H1 (cell line): ENCODE results near the gene GJC2. TPM values are rescaled to one million over a fixed set of nuclear protein-coding genes. Genes with fewer than 3 reads are reported as not detected.
"Not testable (repeated sequence)": the region's sequence is repeated elsewhere in the genome, so short reads cannot be mapped to it uniquely, and the experiment has no call there.

Experiments
- CTCF ChIA-PET: fragments of 300-600 bp; sonication (Branson Sonifier 250); formaldehyde crosslinking; loops from one replicate; lab custom pipeline; 2021; ENCODE audit not compliant: partially characterized antibody; lab: Charles Lee
- POLR2A ChIA-PET: fragments of 300-600 bp; sonication (Branson Sonifier 250); formaldehyde crosslinking; loops from one replicate; lab custom pipeline; 2021; ENCODE audit warnings: inconsistent platforms; ENCODE audit not compliant: partially characterized antibody; lab: Charles Lee
- DNase-seq, 2 experiments: peaks; one replicate each; pipeline versions ENCODE4 v3.0.0 to v3.0.0-alpha.2; 2010 to 2022; ENCODE audit warnings: low spot score in 2 of 2, low read depth in 1 of 2, mixed read lengths in 1 of 2
- FAIRE-seq: peaks from 2 replicates; lab custom pipeline; 2011; peaks lifted over from hg19 to GRCh38; lab: Jason Lieb, UNC
- H2AFZ ChIP-seq: 2 replicates; pipeline ENCODE4 v1.8.1; 2012; ENCODE audit warnings: low read length, inconsistent platforms
- H2AK5ac ChIP-seq: 2 replicates; pipeline ENCODE4 v1.6.1; 2013; ENCODE audit warnings: low read depth, low read length
- H2BK120ac ChIP-seq: replicated peaks from 2 replicates; pipeline ENCODE3; 2013; ENCODE audit warnings: low read depth, low read length, inconsistent platforms
- H2BK12ac ChIP-seq: 2 replicates; pipeline ENCODE4 v1.6.1; 2013; ENCODE audit warnings: low read depth, low read length
- H2BK15ac ChIP-seq: 2 replicates; pipeline ENCODE4 v1.6.1; 2013; ENCODE audit warnings: low read length
- H2BK20ac ChIP-seq: 2 replicates; pipeline ENCODE4 v1.6.1; 2013; ENCODE audit warnings: low read length
- H2BK5ac ChIP-seq: 2 replicates; pipeline ENCODE4 v1.6.1; 2013; ENCODE audit warnings: low read depth, low read length
- H3K14ac ChIP-seq: 2 replicates; pipeline ENCODE4 v1.6.1; 2013; ENCODE audit warnings: inconsistent platforms; ENCODE audit not compliant: insufficient read length
- H3K18ac ChIP-seq: 2 replicates; pipeline ENCODE4 v1.6.1; 2013; ENCODE audit warnings: low read length; ENCODE audit errors: extremely low read depth
- H3K23ac ChIP-seq: 2 replicates; pipeline ENCODE4 v1.6.1; 2013; ENCODE audit warnings: inconsistent platforms; ENCODE audit not compliant: insufficient read length
- H3K23me2 ChIP-seq: 2 replicates; pipeline ENCODE4 v1.6.1; 2013; ENCODE audit warnings: low read depth, low read length
- H3K27ac ChIP-seq: 2 replicates; pipeline ENCODE4 v1.6.1; 2011; ENCODE audit warnings: low read depth, low read length, inconsistent platforms
- H3K27me3 ChIP-seq, 4 experiments: replicated peaks in 1 of 4; 1 replicate in 1 of 4; 2 replicates in 3 of 4; pipeline versions ENCODE4 v1.6.1 to v1.8.1; 2011 to 2013; ENCODE audit warnings: low read length in 3 of 4, mild to moderate bottlenecking in 3 of 4, inconsistent platforms in 2 of 4, mixed read lengths in 2 of 4, moderate library complexity in 1 of 4; ENCODE audit not compliant: control insufficient read depth in 3 of 4, insufficient read depth in 3 of 4; ENCODE audit errors: extremely low read depth in 1 of 4
- H3K36me3 ChIP-seq, 4 experiments: 2 replicates each; pipeline versions ENCODE4 v1.6.1 to v1.8.1; 2011 to 2013; ENCODE audit warnings: mild to moderate bottlenecking in 4 of 4, low read length in 3 of 4, moderate library complexity in 2 of 4, control low read depth in 1 of 4, inconsistent platforms in 1 of 4; ENCODE audit not compliant: insufficient read depth in 4 of 4, control insufficient read depth in 2 of 4
- H3K4ac ChIP-seq: replicated peaks from 2 replicates; pipeline ENCODE3; 2013; ENCODE audit warnings: low read length, low read depth, mixed read lengths, inconsistent platforms; ENCODE audit not compliant: insufficient read length
- H3K4me1 ChIP-seq, 4 experiments: replicated peaks in 1 of 4; 1 replicate in 1 of 4; 2 replicates in 3 of 4; pipeline versions ENCODE4 v1.6.1 to v1.8.1; 2011 to 2013; ENCODE audit warnings: low read length in 3 of 4, inconsistent platforms in 2 of 4, mixed read lengths in 1 of 4; ENCODE audit not compliant: insufficient read depth in 4 of 4, control insufficient read depth in 3 of 4
- H3K4me2 ChIP-seq, 2 experiments: 2 replicates each; pipeline versions ENCODE4 v1.6.1 to v1.8.1; 2011 to 2013; ENCODE audit warnings: low read depth in 2 of 2, low read length in 2 of 2, control low read depth in 1 of 2, inconsistent platforms in 1 of 2, mild to moderate bottlenecking in 1 of 2; ENCODE audit not compliant: insufficient read depth in 1 of 2
- H3K4me3 ChIP-seq, 4 experiments: fragments of 200-600, 300-600 bp in 1 of 4; sonication (generic), shearing (Covaris generic), sonication (Bioruptor Twin) in 1 of 4; 2 replicates each; pipeline versions ENCODE4 v1.5.1 to v1.8.1; 2011 to 2016; ENCODE audit warnings: low read length in 4 of 4, low read depth in 3 of 4, control low read depth in 2 of 4, inconsistent platforms in 2 of 4, mild to moderate bottlenecking in 2 of 4, mixed read lengths in 1 of 4, moderate library complexity in 1 of 4; ENCODE audit not compliant: insufficient read depth in 2 of 4; ENCODE audit errors: extremely low read depth in 1 of 4
- H3K56ac ChIP-seq: replicated peaks from 2 replicates; pipeline ENCODE3; 2013; ENCODE audit warnings: low read depth, mild to moderate bottlenecking, mixed read lengths, low read length, inconsistent platforms; ENCODE audit not compliant: insufficient read length
- H3K79me1 ChIP-seq: 2 replicates; pipeline ENCODE4 v1.6.1; 2013; ENCODE audit warnings: low read depth, low read length, control low read depth
- H3K79me2 ChIP-seq, 2 experiments: 2 replicates each; pipeline versions ENCODE4 v1.6.1 to v1.8.1; 2012 to 2013; ENCODE audit warnings: low read length in 2 of 2, mild to moderate bottlenecking in 2 of 2, inconsistent platforms in 1 of 2; ENCODE audit not compliant: insufficient read depth in 2 of 2, control insufficient read depth in 1 of 2
- H3K9ac ChIP-seq, 4 experiments: replicated peaks in 1 of 4; 1 replicate in 1 of 4; 2 replicates in 3 of 4; pipeline versions ENCODE4 v1.6.1 to v1.8.1; 2011 to 2013; ENCODE audit warnings: low read depth in 3 of 4, low read length in 3 of 4, control low read depth in 2 of 4, mild to moderate bottlenecking in 2 of 4, moderate library complexity in 2 of 4, inconsistent platforms in 1 of 4; ENCODE audit errors: extremely low read depth in 1 of 4
- H3K9me3 ChIP-seq, 2 experiments: 2 replicates each; pipeline versions ENCODE4 v1.6.1 to v1.8.1; 2012 to 2013; ENCODE audit warnings: mild to moderate bottlenecking in 2 of 2, moderate library complexity in 2 of 2, control low read depth in 1 of 2, inconsistent platforms in 1 of 2, low read depth in 1 of 2, low read length in 1 of 2, mixed read lengths in 1 of 2; ENCODE audit not compliant: insufficient read depth in 2 of 2
- H4K20me1 ChIP-seq, 2 experiments: replicated peaks in 1 of 2; 2 replicates each; pipeline versions ENCODE3 to v1.8.1; 2011 to 2013; ENCODE audit warnings: inconsistent platforms in 2 of 2, low read length in 2 of 2, mild to moderate bottlenecking in 1 of 2; ENCODE audit not compliant: insufficient read depth in 2 of 2, control insufficient read depth in 1 of 2
- H4K5ac ChIP-seq: 2 replicates; pipeline ENCODE4 v1.6.1; 2013; ENCODE audit warnings: low read length, low read depth, mixed read lengths, inconsistent platforms; ENCODE audit not compliant: insufficient read length
- H4K8ac ChIP-seq: 2 replicates; pipeline ENCODE4 v1.8.0; 2013; ENCODE audit warnings: mild to moderate bottlenecking, moderate library complexity, low read length, inconsistent platforms; ENCODE audit not compliant: insufficient read depth; ENCODE audit errors: extremely low read depth
- H4K91ac ChIP-seq: replicated peaks from 2 replicates; pipeline ENCODE3; 2013; ENCODE audit warnings: low read length, mixed read lengths, inconsistent platforms; ENCODE audit not compliant: insufficient read length
- CREB1 ChIP-seq: IDR thresholded peaks from 2 replicates; pipeline ENCODE4 v1.6.1; 2012; ENCODE audit warnings: inconsistent platforms
- POLR2A ChIP-seq, 2 experiments: IDR thresholded peaks; 1 replicate in 1 of 2; 2 replicates in 1 of 2; pipeline ENCODE4 v1.6.1; 2011; ENCODE audit warnings: low read depth in 2 of 2, low read length in 2 of 2, mild to moderate bottlenecking in 2 of 2; ENCODE audit errors: control extremely low read depth in 1 of 2
- SP1 ChIP-seq: IDR thresholded peaks from 2 replicates; pipeline ENCODE4 v1.6.1; 2011; ENCODE audit warnings: low read depth, low read length
- SP4 ChIP-seq: IDR thresholded peaks from 2 replicates; pipeline ENCODE4 v1.6.1; 2012; ENCODE audit warnings: low read length, inconsistent platforms
- WGBS, 2 experiments: shearing (Covaris generic) in 1 of 2; methylation state at CpG; one replicate each; pipeline versions ENCODE4 v1.1.6 to v1.1.7; 2013 to 2015; ENCODE audit warnings: low lambda C conversion rate in 2 of 2, mixed read lengths in 2 of 2, inconsistent platforms in 1 of 2, low coverage in 1 of 2, missing lambda C conversion rate in 1 of 2; ENCODE audit not compliant: insufficient replicate concordance in 2 of 2, insufficient coverage in 1 of 2, insufficient read length in 1 of 2; ENCODE audit errors: extremely low coverage in 1 of 2, missing lambda C conversion rate in 1 of 2; 5-methylcytosine and 5-hydroxymethylcytosine counted together
- polyA plus RNA-seq, 7 experiments: library from polyadenylated mRNA; depleted of rRNA in 3 of 7; stranded (reverse) in 5 of 7; unstranded in 2 of 7; fragments of >200 nt in 5 of 7; fragments of 200-250 nt in 2 of 7; gene quantifications; 1 replicate in 5 of 7; 2 replicates in 1 of 7; 4 replicates in 1 of 7; pipeline versions ENCODE4 v1.2.1 to v1.2.3, GENCODE V29; 2011 to 2013; ENCODE audit warnings: missing spikeins in 2 of 7, mixed read lengths in 2 of 7
- total RNA-seq: library from RNA; stranded (reverse); fragmentation: NEBNext Ultra II Directional; extraction: Animal tissue kit (Norgen Biotek cat#: 25700); gene quantifications from 2 replicates; pipeline ENCODE4 v1.2.1, GENCODE V29; 2021

The GJC2 gene
- total and polyA plus RNA-seq, 2 of the 8 experiments (the other 6 are each of a cell fraction or from before 2014, with no cell fraction given) = 0.17 to 0.54 TPM

GRCh38 chr1:228173528-228174481 is 24.1 kb downstream of the GJC2 start:
- CTCF ChIA-PET = interaction anchor here (0.6 to 3.8 kb wide), 9 partner anchors 8 to 174 kb away, joined by 3 to 23 read pairs (median 4); partner anchors contain the start of gene IBA57
- H3K56ac ChIP-seq, H2AK5ac ChIP-seq, H3K4me1 ChIP-seq, H3K4ac ChIP-seq, H3K23me2 ChIP-seq, H2AFZ ChIP-seq, H3K9ac ChIP-seq, H4K5ac ChIP-seq, H4K91ac ChIP-seq, H2BK12ac ChIP-seq, H3K4me3 ChIP-seq, H4K8ac ChIP-seq, H3K14ac ChIP-seq, FAIRE-seq, H2BK20ac ChIP-seq, H2BK120ac ChIP-seq, H3K9me3 ChIP-seq, H3K23ac ChIP-seq, H3K27ac ChIP-seq, H3K36me3 ChIP-seq, H3K27me3 ChIP-seq, H2BK15ac ChIP-seq, H2BK5ac ChIP-seq: not testable (repeated sequence)
- peak in 1 of 2 experiments; percentile 74 for DNase-seq
- WGBS, 2 experiments = 64% methylated on average over 27 of the region's 69 CpGs; no CpG with 5 or more reads in 1 of the 2 experiments
- Histone ChIP-seq H4K20me1 (peaks cover 8 to 22% of the 10 kb centered on the region in 2 experiments), H3K79me1 (peaks cover 10% of the 10 kb centered on the region), H3K18ac (peak overlapping the region; percentile 32), H3K79me2 (peaks cover 0 to 11% of the 10 kb centered on the region in 2 experiments; a peak in 1 of 4 replicates), H3K4me2 (peak overlapping the region; percentile 46 to 54)
- TF ChIP-seq SP4 (peak; percentile 84; the same call in 1 of the 2 replicates), CREB1 (peak; percentile 21; the same call in 1 of the 2 replicates), SP1 (peak; percentile 5; the same call in 1 of the 2 replicates), POLR2A (IDR thresholded peaks at IDR 0.05; ENCODE audit: control extremely low read depth in 1 of 2, low read depth in 2 of 2, low read length in 2 of 2) (peak in 1 of 2 experiments; percentile 39; a peak in 1 of 3 replicates)
- POLR2A ChIA-PET = interaction anchor here (0.5 to 2.0 kb wide), 11 partner anchors 8 to 527 kb away, joined by 3 to 17 read pairs (median 3); partner anchors contain the start of genes GUK1 and IBA57
